K562 (cell line): Measurements from ENCODE around the gene ATXN1L. TPM values are rescaled to one million over a fixed set of nuclear protein-coding genes. Genes with fewer than 3 reads are reported as not detected.

Source experiments
- polyA plus RNA-seq, 8 experiments: library from polyadenylated mRNA; depleted of rRNA in 4 of 8; stranded (reverse) in 5 of 8; unstranded in 3 of 8; fragments of >200 nt; fragmentation: Nextera tagmentation in 2 of 8; fragmentation: Illumina TruSeq in 1 of 8; extraction: Ambion mirVana in 2 of 8; extraction: Trizol in 1 of 8; gene quantifications; 2 replicates each; pipeline versions ENCODE4 v1.2.1 to v1.2.3, GENCODE V29; 2011 to 2014; ENCODE audit warnings: inconsistent platforms in 1 of 8, missing spikeins in 1 of 8
- total RNA-seq, 7 experiments: library from RNA; depleted of rRNA in 6 of 7; stranded (reverse); fragments of >200 nt in 6 of 7; fragmentation: Illumina TruSeq in 2 of 7; extraction: Trizol in 2 of 7; gene quantifications; 2 replicates each; pipeline versions ENCODE4 v1.2.1 to v1.2.3, GENCODE V29; 2011 to 2021; ENCODE audit warnings: low replicate concordance in 1 of 7
- TF ChIP-seq, protein P1 (sequence below): fragments of 450-650 bp; IDR thresholded peaks from 2 replicates; pipeline ENCODE4 v1.6.1; 2016; ENCODE audit warnings: mild to moderate bottlenecking, moderate library complexity

The ATXN1L gene
- total and polyA plus RNA-seq, 9 of the 15 experiments (the other 6 are each of a cell fraction or from before 2014, with no cell fraction given), result 1.4 to 11.3 (median 9.3) TPM

GRCh38 chr16:71834291-71834690, 11.5 kb upstream of the ATXN1L start (continued):
- TF ChIP-seq, protein P1, sequence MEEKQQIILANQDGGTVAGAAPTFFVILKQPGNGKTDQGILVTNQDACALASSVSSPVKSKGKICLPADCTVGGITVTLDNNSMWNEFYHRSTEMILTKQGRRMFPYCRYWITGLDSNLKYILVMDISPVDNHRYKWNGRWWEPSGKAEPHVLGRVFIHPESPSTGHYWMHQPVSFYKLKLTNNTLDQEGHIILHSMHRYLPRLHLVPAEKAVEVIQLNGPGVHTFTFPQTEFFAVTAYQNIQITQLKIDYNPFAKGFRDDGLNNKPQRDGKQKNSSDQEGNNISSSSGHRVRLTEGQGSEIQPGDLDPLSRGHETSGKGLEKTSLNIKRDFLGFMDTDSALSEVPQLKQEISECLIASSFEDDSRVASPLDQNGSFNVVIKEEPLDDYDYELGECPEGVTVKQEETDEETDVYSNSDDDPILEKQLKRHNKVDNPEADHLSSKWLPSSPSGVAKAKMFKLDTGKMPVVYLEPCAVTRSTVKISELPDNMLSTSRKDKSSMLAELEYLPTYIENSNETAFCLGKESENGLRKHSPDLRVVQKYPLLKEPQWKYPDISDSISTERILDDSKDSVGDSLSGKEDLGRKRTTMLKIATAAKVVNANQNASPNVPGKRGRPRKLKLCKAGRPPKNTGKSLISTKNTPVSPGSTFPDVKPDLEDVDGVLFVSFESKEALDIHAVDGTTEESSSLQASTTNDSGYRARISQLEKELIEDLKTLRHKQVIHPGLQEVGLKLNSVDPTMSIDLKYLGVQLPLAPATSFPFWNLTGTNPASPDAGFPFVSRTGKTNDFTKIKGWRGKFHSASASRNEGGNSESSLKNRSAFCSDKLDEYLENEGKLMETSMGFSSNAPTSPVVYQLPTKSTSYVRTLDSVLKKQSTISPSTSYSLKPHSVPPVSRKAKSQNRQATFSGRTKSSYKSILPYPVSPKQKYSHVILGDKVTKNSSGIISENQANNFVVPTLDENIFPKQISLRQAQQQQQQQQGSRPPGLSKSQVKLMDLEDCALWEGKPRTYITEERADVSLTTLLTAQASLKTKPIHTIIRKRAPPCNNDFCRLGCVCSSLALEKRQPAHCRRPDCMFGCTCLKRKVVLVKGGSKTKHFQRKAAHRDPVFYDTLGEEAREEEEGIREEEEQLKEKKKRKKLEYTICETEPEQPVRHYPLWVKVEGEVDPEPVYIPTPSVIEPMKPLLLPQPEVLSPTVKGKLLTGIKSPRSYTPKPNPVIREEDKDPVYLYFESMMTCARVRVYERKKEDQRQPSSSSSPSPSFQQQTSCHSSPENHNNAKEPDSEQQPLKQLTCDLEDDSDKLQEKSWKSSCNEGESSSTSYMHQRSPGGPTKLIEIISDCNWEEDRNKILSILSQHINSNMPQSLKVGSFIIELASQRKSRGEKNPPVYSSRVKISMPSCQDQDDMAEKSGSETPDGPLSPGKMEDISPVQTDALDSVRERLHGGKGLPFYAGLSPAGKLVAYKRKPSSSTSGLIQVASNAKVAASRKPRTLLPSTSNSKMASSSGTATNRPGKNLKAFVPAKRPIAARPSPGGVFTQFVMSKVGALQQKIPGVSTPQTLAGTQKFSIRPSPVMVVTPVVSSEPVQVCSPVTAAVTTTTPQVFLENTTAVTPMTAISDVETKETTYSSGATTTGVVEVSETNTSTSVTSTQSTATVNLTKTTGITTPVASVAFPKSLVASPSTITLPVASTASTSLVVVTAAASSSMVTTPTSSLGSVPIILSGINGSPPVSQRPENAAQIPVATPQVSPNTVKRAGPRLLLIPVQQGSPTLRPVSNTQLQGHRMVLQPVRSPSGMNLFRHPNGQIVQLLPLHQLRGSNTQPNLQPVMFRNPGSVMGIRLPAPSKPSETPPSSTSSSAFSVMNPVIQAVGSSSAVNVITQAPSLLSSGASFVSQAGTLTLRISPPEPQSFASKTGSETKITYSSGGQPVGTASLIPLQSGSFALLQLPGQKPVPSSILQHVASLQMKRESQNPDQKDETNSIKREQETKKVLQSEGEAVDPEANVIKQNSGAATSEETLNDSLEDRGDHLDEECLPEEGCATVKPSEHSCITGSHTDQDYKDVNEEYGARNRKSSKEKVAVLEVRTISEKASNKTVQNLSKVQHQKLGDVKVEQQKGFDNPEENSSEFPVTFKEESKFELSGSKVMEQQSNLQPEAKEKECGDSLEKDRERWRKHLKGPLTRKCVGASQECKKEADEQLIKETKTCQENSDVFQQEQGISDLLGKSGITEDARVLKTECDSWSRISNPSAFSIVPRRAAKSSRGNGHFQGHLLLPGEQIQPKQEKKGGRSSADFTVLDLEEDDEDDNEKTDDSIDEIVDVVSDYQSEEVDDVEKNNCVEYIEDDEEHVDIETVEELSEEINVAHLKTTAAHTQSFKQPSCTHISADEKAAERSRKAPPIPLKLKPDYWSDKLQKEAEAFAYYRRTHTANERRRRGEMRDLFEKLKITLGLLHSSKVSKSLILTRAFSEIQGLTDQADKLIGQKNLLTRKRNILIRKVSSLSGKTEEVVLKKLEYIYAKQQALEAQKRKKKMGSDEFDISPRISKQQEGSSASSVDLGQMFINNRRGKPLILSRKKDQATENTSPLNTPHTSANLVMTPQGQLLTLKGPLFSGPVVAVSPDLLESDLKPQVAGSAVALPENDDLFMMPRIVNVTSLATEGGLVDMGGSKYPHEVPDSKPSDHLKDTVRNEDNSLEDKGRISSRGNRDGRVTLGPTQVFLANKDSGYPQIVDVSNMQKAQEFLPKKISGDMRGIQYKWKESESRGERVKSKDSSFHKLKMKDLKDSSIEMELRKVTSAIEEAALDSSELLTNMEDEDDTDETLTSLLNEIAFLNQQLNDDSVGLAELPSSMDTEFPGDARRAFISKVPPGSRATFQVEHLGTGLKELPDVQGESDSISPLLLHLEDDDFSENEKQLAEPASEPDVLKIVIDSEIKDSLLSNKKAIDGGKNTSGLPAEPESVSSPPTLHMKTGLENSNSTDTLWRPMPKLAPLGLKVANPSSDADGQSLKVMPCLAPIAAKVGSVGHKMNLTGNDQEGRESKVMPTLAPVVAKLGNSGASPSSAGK, result no peak
